IMR-90 (cell line): ENCODE results near the gene IMPDH1. TPM values are rescaled to one million over a fixed set of nuclear protein-coding genes. Genes with fewer than 3 reads are reported as not detected.

ENCODE experiments used
- ATAC-seq: fragments of 200-7000 bp; cut with Tn5 transposase; 2 replicates; pipeline ENCODE4 v1.9.1; 2020; ENCODE audit warnings: low read depth, mild to moderate bottlenecking, moderate library complexity
- BruUV-seq: library from RNA; stranded (reverse); fragments of 400-500 nt; replicated peaks from 2 replicates; lab custom pipeline; 2021; lab: Mats Ljungman, UMichigan
- CTCF ChIA-PET: fragments of 300-600 bp; formaldehyde crosslinking; extraction: SDS; loops from one replicate; lab custom pipeline; 2021; ENCODE audit warnings: antibody characterized with exemption; lab: Yijun Ruan, JAX
- POLR2A ChIA-PET: fragments of 300-600 bp; sonication (Branson Sonifier 250); formaldehyde crosslinking; loops from one replicate; lab custom pipeline; 2022; ENCODE audit warnings: antibody characterized with exemption; ENCODE audit not compliant: unreplicated experiment; lab: Charles Lee
- DNase-seq: peaks from one replicate; pipeline ENCODE4 v3.0.0; 2013
- H2AFZ ChIP-seq: replicated peaks from 2 replicates; pipeline ENCODE3; 2013; ENCODE audit warnings: low read length, mild to moderate bottlenecking; ENCODE audit not compliant: poor library complexity
- H2AK5ac ChIP-seq: 2 replicates; pipeline ENCODE4 v1.6.1; 2013; ENCODE audit warnings: low read depth, low read length, inconsistent platforms
- H2AK9ac ChIP-seq: replicated peaks from 2 replicates; pipeline ENCODE3; 2013; ENCODE audit warnings: mild to moderate bottlenecking, low read depth, low read length, moderate library complexity; ENCODE audit not compliant: poor library complexity
- H2BK120ac ChIP-seq: 2 replicates; pipeline ENCODE4 v1.6.1; 2013; ENCODE audit warnings: low read depth, low read length, inconsistent platforms
- H2BK15ac ChIP-seq: 3 replicates; pipeline ENCODE4 v1.6.1; 2013; ENCODE audit warnings: low read depth, low read length, inconsistent platforms
- H2BK20ac ChIP-seq: 2 replicates; pipeline ENCODE4 v1.6.1; 2013; ENCODE audit warnings: low read depth, mild to moderate bottlenecking, inconsistent platforms, low read length, moderate library complexity
- H2BK5ac ChIP-seq: 2 replicates; pipeline ENCODE4 v1.6.1; 2013; ENCODE audit warnings: mild to moderate bottlenecking, low read depth, low read length, inconsistent platforms; ENCODE audit not compliant: poor library complexity, severe bottlenecking
- H3K14ac ChIP-seq: replicated peaks from 2 replicates; pipeline ENCODE4 v1.6.1; 2013; ENCODE audit warnings: low read depth, low read length, inconsistent platforms
- H3K18ac ChIP-seq: 2 replicates; pipeline ENCODE4 v1.6.1; 2013; ENCODE audit warnings: low read depth, low read length, control low read depth
- H3K23ac ChIP-seq: 2 replicates; pipeline ENCODE4 v1.6.1; 2013; ENCODE audit warnings: low read depth, low read length, inconsistent platforms
- H3K27ac ChIP-seq: 2 replicates; pipeline ENCODE4 v1.5.1; 2013; ENCODE audit warnings: mild to moderate bottlenecking, control low read depth, low read length; ENCODE audit not compliant: insufficient read depth
- H3K27me3 ChIP-seq: 2 replicates; pipeline ENCODE4 v1.6.1; 2013; ENCODE audit warnings: low read length; ENCODE audit not compliant: control insufficient read depth, insufficient read depth
- H3K36me3 ChIP-seq: 2 replicates; pipeline ENCODE4 v1.6.1; 2013; ENCODE audit warnings: low read length, mixed read lengths; ENCODE audit not compliant: control insufficient read depth, insufficient read depth
- H3K4ac ChIP-seq: 2 replicates; pipeline ENCODE4 v1.6.1; 2013; ENCODE audit warnings: low read depth, low read length, inconsistent platforms
- H3K4me1 ChIP-seq: 2 replicates; pipeline ENCODE4 v1.6.1; 2013; ENCODE audit warnings: low read length, mixed read lengths; ENCODE audit not compliant: control insufficient read depth, insufficient read depth
- H3K4me2 ChIP-seq: 2 replicates; pipeline ENCODE4 v1.6.1; 2013; ENCODE audit warnings: low read depth, mild to moderate bottlenecking, control low read depth, low read length, moderate library complexity
- H3K4me3 ChIP-seq: 2 replicates; pipeline ENCODE4 v1.5.1; 2013; ENCODE audit warnings: low read depth, mild to moderate bottlenecking, control low read depth, low read length, moderate library complexity; ENCODE audit not compliant: insufficient read depth
- H3K56ac ChIP-seq: 2 replicates; pipeline ENCODE4 v1.6.1; 2013; ENCODE audit warnings: low read length, inconsistent platforms; ENCODE audit not compliant: insufficient read depth; ENCODE audit errors: extremely low read depth
- H3K79me1 ChIP-seq, 2 experiments: 2 replicates each; pipeline ENCODE4 v1.6.1; 2013; ENCODE audit warnings: low read length in 2 of 2, inconsistent platforms in 1 of 2, low read depth in 1 of 2
- H3K9ac ChIP-seq: 2 replicates; pipeline ENCODE4 v1.6.1; 2013; ENCODE audit warnings: low read depth, low read length, control low read depth
- H3K9me1 ChIP-seq: 2 replicates; pipeline ENCODE4 v1.6.1; 2013; ENCODE audit warnings: low read length, inconsistent platforms; ENCODE audit not compliant: insufficient read depth
- H3K9me3 ChIP-seq: 2 replicates; pipeline ENCODE4 v1.6.1; 2013; ENCODE audit warnings: low read length; ENCODE audit not compliant: control insufficient read depth, insufficient read depth
- H4K20me1 ChIP-seq: 2 replicates; pipeline ENCODE4 v1.6.1; 2013; ENCODE audit warnings: low read length, inconsistent platforms; ENCODE audit not compliant: insufficient read depth
- H4K5ac ChIP-seq: 2 replicates; pipeline ENCODE4 v1.6.1; 2013; ENCODE audit warnings: mild to moderate bottlenecking, low read depth, low read length, control low read depth
- H4K8ac ChIP-seq, 2 experiments: 2 replicates each; pipeline ENCODE4 v1.6.1; 2013; ENCODE audit warnings: low read depth in 2 of 2, low read length in 2 of 2, control low read depth in 1 of 2, inconsistent platforms in 1 of 2
- H4K91ac ChIP-seq: 2 replicates; pipeline ENCODE4 v1.6.1; 2013; ENCODE audit warnings: low read depth, low read length, inconsistent platforms; ENCODE audit not compliant: insufficient read depth
- BHLHE40 ChIP-seq: fragments of 150-350 bp; IDR thresholded peaks from 2 replicates; pipeline ENCODE4 v1.6.1; 2016; ENCODE audit warnings: mild to moderate bottlenecking, low read depth, low read length
- CEBPB ChIP-seq: IDR thresholded peaks from 2 replicates; pipeline ENCODE4 v1.6.1; 2012; ENCODE audit warnings: low read depth, low read length, improper control_type of control experiment
- POLR2A ChIP-seq: IDR thresholded peaks from 2 replicates; pipeline ENCODE4 v1.6.1; 2012; ENCODE audit warnings: mild to moderate bottlenecking, low read depth, low read length
- USF2 ChIP-seq: fragments of 150-350 bp; IDR thresholded peaks from 2 replicates; pipeline ENCODE4 v1.6.1; 2017; ENCODE audit warnings: mild to moderate bottlenecking, antibody characterized with exemption, low read length, low read depth
- WGBS, 2 experiments: methylation state at CpG; one replicate each; pipeline versions ENCODE4 v1.1.5 to v1.1.7; 2013; ENCODE audit warnings: missing lambda C conversion rate in 2 of 2; ENCODE audit not compliant: insufficient read length in 1 of 2; ENCODE audit errors: extremely low coverage in 2 of 2; 5-methylcytosine and 5-hydroxymethylcytosine counted together
- dilution Hi-C: fragments of 300-500 bp; cut with HindIII; formaldehyde crosslinking; loops from one replicate; pipeline ENCODE4 v1.14.3; 2018; ENCODE audit warnings: low sequenced_read_pairs; ENCODE audit not compliant: unreplicated experiment
- in situ Hi-C: fragments of 300-500 bp; cut with MboI; formaldehyde crosslinking; loops from 3 replicates; pipeline ENCODE4 v1.14.3; 2019; ENCODE audit warnings: low sequenced_read_pairs, inconsistent platforms, mixed read lengths
- intact Hi-C: fragments of 100-400 bp; cut with micrococcal nuclease; formaldehyde crosslinking; loops from 2 replicates; pipeline ENCODE4 v1.10.0; 2022
- polyA plus RNA-seq, 3 experiments: library from polyadenylated mRNA; depleted of rRNA; stranded (reverse); fragments of >200 nt; gene quantifications; 2 replicates each; pipeline ENCODE4 v1.2.3, GENCODE V29; 2012; ENCODE audit warnings: low replicate concordance in 1 of 3
- total RNA-seq: library from RNA; depleted of rRNA; stranded (reverse); fragments of >200 nt; gene quantifications from 2 replicates; pipeline ENCODE4 v1.2.3, GENCODE V29; 2012

The IMPDH1 gene
- total and polyA plus RNA-seq, 2 of the 4 experiments (the other 2 are of a cell fraction): 49.5 to 69.3 TPM

GRCh38 chr7:128450913-128451312 is 41.1 kb upstream of the IMPDH1 start:
- intact Hi-C loops: no loop called here
- WGBS, 2 experiments: no CpG with 5 or more reads among the region's 5 CpGs
- dilution Hi-C loops: no loop called here

More at GRCh38 chr7:128450913-128451312, 41.1 kb upstream of the IMPDH1 start:
- ChIA-PET POLR2A (no interaction called here), CTCF (no interaction called here)
- Histone ChIP-seq H3K9me1 (no peaks in the 10 kb centered on the region), H2BK20ac (no peak overlapping the region), H3K23ac (no peak overlapping the region), H3K9ac (no peak overlapping the region), H4K91ac (no peak overlapping the region), H2BK15ac (no peak overlapping the region), H3K27ac (no peak overlapping the region), H3K79me1 (peaks cover 0 to 1% of the 10 kb centered on the region in 2 experiments; a peak in 2 of 4 replicates), H2BK120ac (no peak overlapping the region), H3K36me3 (no peaks in the 10 kb centered on the region), H3K4ac (no peak overlapping the region), H3K4me1 (peaks cover 13% of the 10 kb centered on the region), H2AFZ (no peak overlapping the region), H3K4me3 (no peak overlapping the region), H3K56ac (no peak overlapping the region), H3K18ac (no peak overlapping the region), H4K8ac (no peak overlapping the region), H3K27me3 (peaks cover 4% of the 10 kb centered on the region; the same call in 1 of the 2 replicates), H3K14ac (no peak overlapping the region), H3K4me2 (no peak overlapping the region), H2AK5ac (no peak overlapping the region), H4K20me1 (no peaks in the 10 kb centered on the region), H2BK5ac (no peak overlapping the region), H4K5ac (no peak overlapping the region), H2AK9ac (no peak overlapping the region), H3K9me3 (no peaks in the 10 kb centered on the region)
- TF ChIP-seq USF2: no peak
- TF ChIP-seq POLR2A: no peak
- TF ChIP-seq CEBPB: no peak
- TF ChIP-seq BHLHE40: no peak
- no peak for ATAC-seq
- no TSS peak for BruUV-seq
- in situ Hi-C loops: loop anchor here (25.0 kb wide), 1 partner anchor 436 kb away; no protein-coding TSS in a partner anchor
- DNase-seq: no peak
